ENCODE measurements around the gene COG5. TPM values are rescaled to one million over a fixed set of nuclear protein-coding genes. Genes with fewer than 3 reads are reported as not detected.

COG5 gene
- total RNA-seq, 1 donor from 2014 or later = 55.2 TPM

- no peak for TF ChIP-seq POLR2AphosphoS5 (IDR thresholded peaks at IDR 0.05; ENCODE audit: insufficient read depth in 1 of 2, low read depth in 1 of 2)
- no peak for TF ChIP-seq POLR2A (IDR thresholded peaks at IDR 0.05)
- TF ChIP-seq CTCF (IDR thresholded peaks at IDR 0.05) = no peak
- H3K4me1 ChIP-seq = peaks cover 24% of the 10 kb centered on the region
- peaks cover 0 to 67% of the 10 kb centered on the region in 2 donors for H3K36me3 ChIP-seq
- no peak for DNase-seq (ENCODE audit: extremely low spot score in 2 of 2)
- no peak overlapping the region for H3K4me3 ChIP-seq
- intact Hi-C loops (cut with DNase I) = no loop called here
- no peaks in the 10 kb centered on the region for H3K9me3 ChIP-seq
- no peak overlapping the region for H3K27ac ChIP-seq
- H3K27me3 ChIP-seq = no peaks in the 10 kb centered on the region
Observed at GRCh38 chr7:107185716-107186115, 378.0 kb downstream of the COG5 start.

GRCh38 chr7:107181172-107181571, 382.5 kb downstream of the COG5 start:
- H3K27ac ChIP-seq = no peak overlapping the region
- DNase-seq (ENCODE audit: extremely low spot score in 2 of 2) = no peak

GRCh38 chr7:107180378-107180777, 383.3 kb downstream of the COG5 start:
- Histone ChIP-seq H3K36me3 (peaks cover 0 to 31% of the 10 kb centered on the region in 2 donors), H3K4me3 (no peak overlapping the region), H3K4me1 (peaks cover 66% of the 10 kb centered on the region), H3K9me3 (no peaks in the 10 kb centered on the region), H3K27ac (no peak overlapping the region), H3K27me3 (no peaks in the 10 kb centered on the region)
- no peak for DNase-seq (ENCODE audit: extremely low spot score in 2 of 2)
- no peak for TF ChIP-seq POLR2AphosphoS5 (IDR thresholded peaks at IDR 0.05; ENCODE audit: insufficient read depth in 1 of 2, low read depth in 1 of 2)
- TF ChIP-seq CTCF (IDR thresholded peaks at IDR 0.05) = no peak
- no peak for TF ChIP-seq POLR2A (IDR thresholded peaks at IDR 0.05)
- intact Hi-C loops (cut with DNase I) = no loop called here

More at GRCh38 chr7:107181172-107181571, 382.5 kb downstream of the COG5 start:
- intact Hi-C loops (cut with DNase I) = no loop called here
- no peaks in the 10 kb centered on the region for H3K27me3 ChIP-seq
- peaks cover 0 to 35% of the 10 kb centered on the region in 2 donors for H3K36me3 ChIP-seq
- H3K4me1 ChIP-seq = peaks cover 63% of the 10 kb centered on the region
- no peaks in the 10 kb centered on the region for H3K9me3 ChIP-seq
- TF ChIP-seq POLR2AphosphoS5 (IDR thresholded peaks at IDR 0.05; ENCODE audit: insufficient read depth in 1 of 2, low read depth in 1 of 2) (no peak), CTCF (IDR thresholded peaks at IDR 0.05) (no peak), POLR2A (IDR thresholded peaks at IDR 0.05) (no peak)
- no peak overlapping the region for H3K4me3 ChIP-seq

- H3K9me3 ChIP-seq = no peaks in the 10 kb centered on the region
- no peak overlapping the region for H3K4me3 ChIP-seq
- H3K4me1 ChIP-seq = peaks cover 74% of the 10 kb centered on the region
- H3K27me3 ChIP-seq = no peaks in the 10 kb centered on the region
- TF ChIP-seq POLR2AphosphoS5 (IDR thresholded peaks at IDR 0.05; ENCODE audit: insufficient read depth in 1 of 2, low read depth in 1 of 2) = no peak
- TF ChIP-seq POLR2A (IDR thresholded peaks at IDR 0.05) = no peak
- TF ChIP-seq CTCF (IDR thresholded peaks at IDR 0.05) = no peak
- intact Hi-C loops (cut with DNase I) = no loop called here
- no peak overlapping the region for H3K27ac ChIP-seq
- no peak for DNase-seq (ENCODE audit: extremely low spot score in 2 of 2)
- H3K36me3 ChIP-seq = peaks cover 0 to 31% of the 10 kb centered on the region in 2 donors
Observed at GRCh38 chr7:107179326-107180164, 384.2 kb downstream of the COG5 start.
